Uterus (tissue), 2 donors: ENCODE data around the gene CNIH2.

ENCODE experiments used
- CTCF ChIP-seq, 4 experiments: fragments of 200-600 bp in 2 of 4; fragments of 450-650 bp in 2 of 4; sonication (generic) in 2 of 4; IDR thresholded peaks; one replicate each; pipeline ENCODE4 v1.5.1; 2016 to 2019; ENCODE audit warnings: antibody characterized with exemption in 4 of 4, mild to moderate bottlenecking in 2 of 4, moderate library complexity in 1 of 4
- POLR2A ChIP-seq, 2 donors: fragments of 450-650 bp; IDR thresholded peaks; one replicate each; pipeline ENCODE4 v1.6.1; 2016; ENCODE audit warnings: antibody characterized with exemption in 2 of 2, mild to moderate bottlenecking in 1 of 2, moderate library complexity in 1 of 2

- no peak for TF ChIP-seq CTCF (IDR thresholded peaks at IDR 0.05)
- TF ChIP-seq POLR2A (IDR thresholded peaks at IDR 0.05) = no peak
Measured at GRCh38 chr11:66291706-66292542, 13.9 kb downstream of the CNIH2 start, which contains the start of gene TMEM151A.
